HG02759 (cell line): ENCODE results near the gene CECR2.
"Not testable (repeated sequence)": the region's sequence is repeated elsewhere in the genome, so short reads cannot be mapped to it uniquely, and the experiment has no call there.

Experiments
- ATAC-seq: cut with Tn5 transposase; IDR thresholded peaks from one replicate; pipeline ENCODE4 v1.9.1; 2021; ENCODE audit warnings: mild to moderate bottlenecking, moderate library complexity; ENCODE audit not compliant: unreplicated experiment

The CECR2 gene

GRCh38 chr22:17562906-17563870 is 193.9 kb downstream of the CECR2 start, which contains the start of gene SLC25A18:
SLC25A18 (plus strand) TSS chr22:17563498; CDS start chr22:17579945, 16,447 bp downstream.
- ATAC-seq: no peak

GRCh38 chr22:17563936-17564391 is 194.7 kb downstream of the CECR2 start:
- no peak for ATAC-seq

- ATAC-seq: not testable (repeated sequence)
Observed at GRCh38 chr22:17566016-17566687, 196.9 kb downstream of the CECR2 start.

GRCh38 chr22:17566776-17567175 is 197.5 kb downstream of the CECR2 start:
- ATAC-seq: no peak

GRCh38 chr22:17569971-17570511 is 200.8 kb downstream of the CECR2 start:
- no peak for ATAC-seq

GRCh38 chr22:17570851-17571631 is 201.8 kb downstream of the CECR2 start:
- no peak for ATAC-seq

- ATAC-seq: no peak
Observed at GRCh38 chr22:17575151-17575550, 205.9 kb downstream of the CECR2 start.

GRCh38 chr22:17575681-17576080 is 206.4 kb downstream of the CECR2 start:
- no peak for ATAC-seq

GRCh38 chr22:17576470-17576869 is 207.2 kb downstream of the CECR2 start:
- ATAC-seq: no peak

GRCh38 chr22:17578136-17578754 is 209.0 kb downstream of the CECR2 start:
- no peak for ATAC-seq

- no peak for ATAC-seq
Observed at GRCh38 chr22:17579535-17579981, 210.3 kb downstream of the CECR2 start.

- no peak for ATAC-seq
Observed at GRCh38 chr22:17580441-17581031, 211.3 kb downstream of the CECR2 start.

GRCh38 chr22:17581056-17581455 is 211.8 kb downstream of the CECR2 start:
- ATAC-seq: no peak

GRCh38 chr22:17581631-17582030 is 212.4 kb downstream of the CECR2 start:
- ATAC-seq: no peak

GRCh38 chr22:17583151-17583550 is 213.9 kb downstream of the CECR2 start:
- ATAC-seq: no peak

GRCh38 chr22:17586831-17587440 is 217.7 kb downstream of the CECR2 start:
- no peak for ATAC-seq

- ATAC-seq: no peak
Observed at GRCh38 chr22:17587629-17588028, 218.4 kb downstream of the CECR2 start.

- ATAC-seq: no peak
Observed at GRCh38 chr22:17588606-17589005, 219.3 kb downstream of the CECR2 start.

GRCh38 chr22:17589810-17590375 is 220.6 kb downstream of the CECR2 start:
- no peak for ATAC-seq
